Adrenal gland (tissue), 12 donors: ENCODE results near the gene SPTLC1. TPM values are rescaled to one million over a fixed set of nuclear protein-coding genes. Genes with fewer than 3 reads are reported as not detected.
"Not testable (repeated sequence)": the region's sequence is repeated elsewhere in the genome, so short reads cannot be mapped to it uniquely, and the experiment has no call there.

ENCODE experiments used
- DNase-seq, 7 donors: peaks; one replicate each; pipeline ENCODE4 v3.0.0-alpha.2; 2019 to 2020
- H3K27ac ChIP-seq, 5 donors: fragments of 200-600 bp; sonication (generic) in 4 of 5; 1 replicate in 3 of 5; 2 replicates in 2 of 5; pipeline versions ENCODE4 v1.5.1 to v1.8.0; 2016 to 2020; ENCODE audit warnings: mild to moderate bottlenecking in 1 of 5
- H3K27me3 ChIP-seq: fragments of 200-600 bp; 2 replicates; pipeline ENCODE4 v1.8.0; 2021
- H3K36me3 ChIP-seq, 2 donors: fragments of 200-600 bp; replicated peaks in 1 of 2; 1 replicate in 1 of 2; 2 replicates in 1 of 2; pipeline versions ENCODE4 v1.5.1 to v1.8.0; 2018 to 2022
- H3K4me1 ChIP-seq, 2 donors: fragments of 200-600 bp; replicated peaks in 1 of 2; 1 replicate in 1 of 2; 2 replicates in 1 of 2; pipeline versions ENCODE4 v1.5.1 to v1.8.0; 2018 to 2021
- H3K4me3 ChIP-seq, 4 donors: fragments of 200-600 bp; sonication (generic) in 3 of 4; one replicate each; pipeline ENCODE4 v1.5.1; 2016 to 2018
- H3K9me3 ChIP-seq, 3 donors: fragments of 200-600 bp; sonication (generic) in 1 of 3; replicated peaks in 1 of 3; 1 replicate in 2 of 3; 2 replicates in 1 of 3; pipeline versions ENCODE4 v1.5.1 to v1.8.0; 2016 to 2021
- CTCF ChIP-seq, 6 experiments: fragments of 450-650 bp in 4 of 6; fragments of 200-600 bp in 2 of 6; sonication (generic) in 1 of 6; IDR thresholded peaks; 1 replicate in 5 of 6; 2 replicates in 1 of 6; pipeline versions ENCODE4 v1.5.1 to v1.8.0; 2016 to 2021; ENCODE audit warnings: antibody characterized with exemption in 6 of 6, mild to moderate bottlenecking in 2 of 6, moderate library complexity in 1 of 6
- POLR2A ChIP-seq, 2 donors: fragments of 450-650 bp; IDR thresholded peaks; one replicate each; pipeline ENCODE4 v1.6.1; 2017; ENCODE audit warnings: antibody characterized with exemption in 2 of 2, mild to moderate bottlenecking in 2 of 2, moderate library complexity in 1 of 2
- WGBS, 4 donors: extraction: QIAGEN DNeasy Blood & Tissue Kit in 2 of 4; methylation state at CpG; one replicate each; pipeline versions ENCODE4 v1.1.5 to v1.1.7; 2013 to 2017; 5-methylcytosine and 5-hydroxymethylcytosine counted together
- intact Hi-C, 2 donors: fragments of 100-400 bp; cut with DNase I; formaldehyde crosslinking; loops; one replicate each; pipeline versions ENCODE4 v1.14.1 to v1.15.0; 2022 to 2023
- polyA plus RNA-seq, 3 donors: library from polyadenylated mRNA; stranded (reverse); fragments of 200-250 nt in 2 of 3; fragments of 350-450 nt in 1 of 3; fragmentation: Illumina TruSeq in 1 of 3; extraction: RNeasy Lipid Tissue Mini Kit (QIAGEN cat#74804) in 1 of 3; gene quantifications; one replicate each; pipeline ENCODE4 v1.2.3, GENCODE V29; 2013 to 2014
- total RNA-seq, 9 donors: library from RNA; depleted of rRNA in 4 of 9; stranded (reverse); fragments of >200 nt in 4 of 9; fragments of 120-200 nt in 1 of 9; fragmentation: NEBNext Ultra II Directional in 1 of 9; extraction: Animal tissue kit (Norgen Biotek cat#: 25700) in 1 of 9; gene quantifications; one replicate each; pipeline versions ENCODE4 v1.1.0 to v1.2.4, GENCODE V29; 2013 to 2023
- donor health status: healthy with polysubstance abuse.
- donor health status: Bipolar disorder and iron deficiency.
- donor health status: DM: yes; HTN: yes; CAD: no.
- donor health status: DM: no; HTN: no; CAD: no.
- donor health status: DM: no; HTN: no; CAD: no.
- donor health status: DM: yes; HTN: yes; CAD: no.

SPTLC1 gene
- total and polyA plus RNA-seq, 12 donors = 18.8 to 106 (median 72.9) TPM

- H3K9me3 ChIP-seq, H3K36me3 ChIP-seq, H3K4me3 ChIP-seq, H3K27me3 ChIP-seq, H3K27ac ChIP-seq: not testable (repeated sequence)
- peak in 2 of 7 donors; percentile 28 to 61 for DNase-seq
- intact Hi-C loops = loop anchor here (5.0 to 10.0 kb wide), 4 partner anchors 103 to 493 kb away; partner anchors contain the start of genes CENPP (in 1 of the 2) and NOL8 (in 1 of the 2)
- H3K4me1 ChIP-seq = peaks cover 19 to 21% of the 10 kb centered on the region in 2 donors
- WGBS, 4 donors = 82 to 98% (median 83%) methylated on average over 5 of the region's 5 CpGs
- TF ChIP-seq CTCF (IDR thresholded peaks at IDR 0.05) = peak in 3 of 6 experiments; percentile 3 to 32 (median 17)
Measured at GRCh38 chr9:92138960-92139540, 23.8 kb upstream of the SPTLC1 start.

GRCh38 chr9:92138157-92138959 lies 23.1 kb upstream of the SPTLC1 start:
- no peaks in the 10 kb centered on the region for H3K27me3 ChIP-seq
- H3K4me3 ChIP-seq = no peak overlapping the region
- peaks cover 19 to 23% of the 10 kb centered on the region in 2 donors for H3K4me1 ChIP-seq
- WGBS, 4 donors = 38 to 62% (median 49%) methylated on average over 10 to 22 of the region's 22 CpGs
- DNase-seq = peak; percentile 61 to 83 (median 80)
- intact Hi-C loops = loop anchor here (5.0 to 10.0 kb wide), 4 partner anchors 104 to 494 kb away; partner anchors contain the start of genes CENPP (in 1 of the 2) and NOL8 (in 1 of the 2)
- peak; percentile 71 to 91 (median 77) for TF ChIP-seq CTCF (IDR thresholded peaks at IDR 0.05)
- no peak for TF ChIP-seq POLR2A (IDR thresholded peaks at IDR 0.05)
- no peak overlapping the region for H3K27ac ChIP-seq
- H3K9me3 ChIP-seq = no peaks in the 10 kb centered on the region
- H3K36me3 ChIP-seq = no peaks in the 10 kb centered on the region

- Histone ChIP-seq H3K27me3 (no peaks in the 10 kb centered on the region), H3K27ac (no peak overlapping the region), H3K4me1 (peaks cover 16 to 21% of the 10 kb centered on the region in 2 donors), H3K4me3 (no peak overlapping the region), H3K9me3 (no peaks in the 10 kb centered on the region), H3K36me3 (no peaks in the 10 kb centered on the region)
- TF ChIP-seq POLR2A (IDR thresholded peaks at IDR 0.05) (no peak), CTCF (IDR thresholded peaks at IDR 0.05) (no peak)
- peak in 1 of 7 donors; percentile 43 for DNase-seq
- 83 to 94% (median 89%) methylated on average over 3 to 19 of the region's 19 CpGs for WGBS, 4 donors
- intact Hi-C loops = loop anchor here (5.0 to 10.0 kb wide), 4 partner anchors 106 to 496 kb away; partner anchors contain the start of genes CENPP (in 1 of the 2) and NOL8 (in 1 of the 2)
Measured at GRCh38 chr9:92136184-92136858, 21.1 kb upstream of the SPTLC1 start.

GRCh38 chr9:92135576-92135975 lies 20.4 kb upstream of the SPTLC1 start:
- intact Hi-C loops = loop anchor here (5.0 to 10.0 kb wide), 4 partner anchors 107 to 497 kb away; partner anchors contain the start of genes CENPP (in 1 of the 2) and NOL8 (in 1 of the 2)
- TF ChIP-seq CTCF (IDR thresholded peaks at IDR 0.05) = no peak
- TF ChIP-seq POLR2A (IDR thresholded peaks at IDR 0.05) = no peak
- H3K27me3 ChIP-seq = no peaks in the 10 kb centered on the region
- no peak overlapping the region for H3K4me3 ChIP-seq
- H3K27ac ChIP-seq = no peak overlapping the region
- H3K36me3 ChIP-seq = no peaks in the 10 kb centered on the region
- H3K4me1 ChIP-seq = peaks cover 10 to 13% of the 10 kb centered on the region in 2 donors
- peak in 1 of 7 donors; percentile 41 for DNase-seq
- 74 to 84% (median 81%) methylated on average over 2 to 7 of the region's 7 CpGs for WGBS, 4 donors
- H3K9me3 ChIP-seq = no peaks in the 10 kb centered on the region
